HCT116 (cell line): ENCODE data around the gene EEF2KMT. TPM values are rescaled to one million over a fixed set of nuclear protein-coding genes. Genes with fewer than 3 reads are reported as not detected.
"Not testable (repeated sequence)": the region's sequence is repeated elsewhere in the genome, so short reads cannot be mapped to it uniquely, and the experiment has no call there.

Source experiments
- ATAC-seq: fragments of 200-7000 bp; cut with Tn5 transposase; 2 replicates; pipeline ENCODE4 v1.9.1; 2020; ENCODE audit warnings: mild to moderate bottlenecking, moderate library complexity
- BruUV-seq: library from RNA; stranded (reverse); fragments of 400-500 nt; replicated peaks from 2 replicates; lab custom pipeline; 2021; lab: Mats Ljungman, UMichigan
- CTCF ChIA-PET: fragments of 300-600 bp; sonication (Branson Sonifier 250); formaldehyde crosslinking; loops from one replicate; lab custom pipeline; 2021; ENCODE audit warnings: antibody characterized with exemption; lab: Charles Lee
- POLR2A ChIA-PET: fragments of 300-600, 350-600 bp; sonication (Branson Sonifier 250); formaldehyde crosslinking; loops from one replicate; lab custom pipeline; 2021; ENCODE audit warnings: antibody characterized with exemption; lab: Charles Lee
- RAD21 ChIA-PET, 2 experiments: fragments of 300-600 bp; sonication (Branson Sonifier 250); formaldehyde crosslinking; loops; one replicate each; lab custom pipeline; 2023; ENCODE audit warnings: low total read pairs in 2 of 2; ENCODE audit not compliant: uncharacterized antibody in 2 of 2, unreplicated experiment in 2 of 2, low non-redundant PET in 1 of 2; lab: Charles Lee
- DNase-seq: peaks from one replicate; pipeline ENCODE4 v3.0.0-alpha.2; 2010; ENCODE audit warnings: low read depth, low spot score
- H2AFZ ChIP-seq: fragments of 200-600 bp; shearing (Covaris generic), sonication (generic); 2 replicates; pipeline ENCODE4 v1.6.1; 2017; ENCODE audit warnings: low read depth, mixed run types, mixed read lengths, antibody characterized with exemption, low read length; ENCODE audit not compliant: poor library complexity, severe bottlenecking
- H3K27ac ChIP-seq: 2 replicates; pipeline ENCODE4 v1.5.1; 2012; ENCODE audit warnings: low read depth, low read length
- H3K27me3 ChIP-seq: fragments of 200-600 bp; sonication (generic); 2 replicates; pipeline ENCODE4 v1.6.1; 2016; ENCODE audit warnings: mixed run types, low read length, mixed read lengths; ENCODE audit not compliant: insufficient read depth
- H3K36me3 ChIP-seq, 2 experiments: fragments of 200-500 bp in 1 of 2; fragments of 200-600 bp in 1 of 2; sonication (Bioruptor generic) in 1 of 2; sonication (generic) in 1 of 2; 2 replicates each; pipeline versions ENCODE4 v1.5.1 to v1.6.1; 2014 to 2016; ENCODE audit warnings: low read length in 2 of 2, inconsistent platforms in 1 of 2, mixed read lengths in 1 of 2, mixed run types in 1 of 2; ENCODE audit not compliant: insufficient read depth in 2 of 2, control insufficient read depth in 1 of 2
- H3K4me1 ChIP-seq, 2 experiments: fragments of 200-600 bp in 1 of 2; sonication (generic) in 1 of 2; 2 replicates each; pipeline versions ENCODE4 v1.5.1 to v1.6.1; 2012 to 2017; ENCODE audit warnings: low read length in 2 of 2, inconsistent platforms in 1 of 2, mild to moderate bottlenecking in 1 of 2, mixed read lengths in 1 of 2, mixed run types in 1 of 2, moderate library complexity in 1 of 2; ENCODE audit not compliant: insufficient read depth in 2 of 2, control insufficient read depth in 1 of 2
- H3K4me2 ChIP-seq: fragments of 200-600 bp; sonication (generic); 2 replicates; pipeline ENCODE4 v1.6.1; 2017; ENCODE audit warnings: mixed run types, low read length, mixed read lengths
- H3K4me3 ChIP-seq, 2 experiments: fragments of 200-600 bp in 1 of 2; sonication (generic) in 1 of 2; replicated peaks in 1 of 2; 2 replicates each; pipeline ENCODE4 v1.5.1; 2011 to 2016; ENCODE audit warnings: low read length in 2 of 2, control low read depth in 1 of 2, low read depth in 1 of 2, mild to moderate bottlenecking in 1 of 2, mixed read lengths in 1 of 2, mixed run types in 1 of 2
- H3K79me2 ChIP-seq: fragments of 200-600 bp; sonication (generic); 2 replicates; pipeline ENCODE4 v1.6.1; 2017; ENCODE audit warnings: mild to moderate bottlenecking, mixed run types, low read length, moderate library complexity, mixed read lengths; ENCODE audit not compliant: insufficient read depth
- H3K9ac ChIP-seq: fragments of 200-600 bp; sonication (generic); 2 replicates; pipeline ENCODE4 v1.6.1; 2016; ENCODE audit warnings: low read length, mixed read lengths
- H3K9me2 ChIP-seq: fragments of 200-600 bp; sonication (generic), shearing (Covaris generic); 2 replicates; pipeline ENCODE4 v1.6.1; 2017; ENCODE audit warnings: mixed run types, mild to moderate bottlenecking, moderate library complexity; ENCODE audit not compliant: insufficient read depth
- H3K9me3 ChIP-seq, 2 experiments: fragments of 200-500 bp in 1 of 2; fragments of 200-600 bp in 1 of 2; sonication (Bioruptor generic) in 1 of 2; sonication (generic) in 1 of 2; 2 replicates each; pipeline ENCODE4 v1.6.1; 2014 to 2017; ENCODE audit warnings: low read length in 2 of 2, mixed read lengths in 2 of 2, inconsistent platforms in 1 of 2, low read depth in 1 of 2, mild to moderate bottlenecking in 1 of 2, mixed run types in 1 of 2, moderate library complexity in 1 of 2; ENCODE audit not compliant: control insufficient read depth in 1 of 2, insufficient read depth in 1 of 2
- H4K20me1 ChIP-seq: fragments of 200-600 bp; sonication (generic), shearing (Covaris generic); 2 replicates; pipeline ENCODE4 v1.6.1; 2017; ENCODE audit warnings: mixed run types, mild to moderate bottlenecking, moderate library complexity; ENCODE audit not compliant: insufficient read depth
- ELF1 ChIP-seq: IDR thresholded peaks from 2 replicates; pipeline ENCODE4 v1.6.1; 2012; ENCODE audit warnings: low read depth, borderline replicate concordance
- EZH2 ChIP-seq: fragments of 200-600 bp; sonication (generic); IDR thresholded peaks from 2 replicates; pipeline ENCODE4 v1.6.1; 2017; ENCODE audit warnings: antibody characterized with exemption, mixed run types
- EZH2phosphoT487 ChIP-seq: fragments of 200-600 bp; IDR thresholded peaks from 2 replicates; pipeline ENCODE4 v1.6.1; 2018; ENCODE audit warnings: antibody characterized with exemption, borderline replicate concordance
- POLR2AphosphoS5 ChIP-seq: IDR thresholded peaks from 2 replicates; pipeline ENCODE4 v1.6.1; 2011; ENCODE audit warnings: mild to moderate bottlenecking, low read depth, low read length, moderate library complexity
- SIN3A ChIP-seq: IDR thresholded peaks from 2 replicates; pipeline ENCODE4 v1.6.1; 2012; ENCODE audit warnings: low read depth
- SP1 ChIP-seq: IDR thresholded peaks from 2 replicates; pipeline ENCODE4 v1.6.1; 2012; ENCODE audit warnings: low read depth
- TCF7L2 ChIP-seq: IDR thresholded peaks from 2 replicates; pipeline ENCODE4 v1.7.0; 2011; ENCODE audit warnings: borderline replicate concordance, inconsistent platforms; ENCODE audit not compliant: insufficient read depth, insufficient read length; ENCODE audit errors: extremely low read depth
- ZNF274 ChIP-seq: fragments of 200-500 bp; sonication (Bioruptor generic); IDR thresholded peaks from 2 replicates; pipeline ENCODE4 v1.6.1; 2014; ENCODE audit warnings: mild to moderate bottlenecking, low read depth, low read length, inconsistent platforms
- intact Hi-C: fragments of 100-400 bp; cut with micrococcal nuclease; formaldehyde crosslinking; loops from 2 replicates; pipeline ENCODE4 v1.10.0; 2022
- total RNA-seq: library from RNA; stranded (reverse); gene quantifications from one replicate; pipeline ENCODE4 v1.2.1, GENCODE V29; 2021; ENCODE audit not compliant: unreplicated experiment
- TF ChIP-seq, protein P1 (sequence below): IDR thresholded peaks from 2 replicates; pipeline ENCODE4 v1.6.1; 2012; ENCODE audit warnings: low read depth
- TF ChIP-seq, protein P2 (sequence below): IDR thresholded peaks from 2 replicates; pipeline ENCODE4 v1.6.1; 2012
- TF ChIP-seq, protein P3 (sequence below): IDR thresholded peaks from 2 replicates; pipeline ENCODE4 v1.6.1; 2011; ENCODE audit warnings: mild to moderate bottlenecking, low read length, moderate library complexity; ENCODE audit not compliant: insufficient replicate concordance; ENCODE audit errors: extremely low read depth
- TF ChIP-seq, protein P4 (sequence below): IDR thresholded peaks from 2 replicates; pipeline ENCODE4 v1.6.1; 2012

The EEF2KMT gene
- total RNA-seq, 1 experiment from 2014 or later: 25.6 TPM

- CTCF ChIA-PET: no interaction called here
- RAD21 ChIA-PET: no interaction called here
- TF ChIP-seq EZH2 (no peak), SIN3A (no peak), ZNF274 (no peak), POLR2AphosphoS5 (no peak), EZH2phosphoT487 (no peak), ELF1 (no peak), SP1 (no peak), TCF7L2 (no peak)
- TF ChIP-seq, protein P1, sequence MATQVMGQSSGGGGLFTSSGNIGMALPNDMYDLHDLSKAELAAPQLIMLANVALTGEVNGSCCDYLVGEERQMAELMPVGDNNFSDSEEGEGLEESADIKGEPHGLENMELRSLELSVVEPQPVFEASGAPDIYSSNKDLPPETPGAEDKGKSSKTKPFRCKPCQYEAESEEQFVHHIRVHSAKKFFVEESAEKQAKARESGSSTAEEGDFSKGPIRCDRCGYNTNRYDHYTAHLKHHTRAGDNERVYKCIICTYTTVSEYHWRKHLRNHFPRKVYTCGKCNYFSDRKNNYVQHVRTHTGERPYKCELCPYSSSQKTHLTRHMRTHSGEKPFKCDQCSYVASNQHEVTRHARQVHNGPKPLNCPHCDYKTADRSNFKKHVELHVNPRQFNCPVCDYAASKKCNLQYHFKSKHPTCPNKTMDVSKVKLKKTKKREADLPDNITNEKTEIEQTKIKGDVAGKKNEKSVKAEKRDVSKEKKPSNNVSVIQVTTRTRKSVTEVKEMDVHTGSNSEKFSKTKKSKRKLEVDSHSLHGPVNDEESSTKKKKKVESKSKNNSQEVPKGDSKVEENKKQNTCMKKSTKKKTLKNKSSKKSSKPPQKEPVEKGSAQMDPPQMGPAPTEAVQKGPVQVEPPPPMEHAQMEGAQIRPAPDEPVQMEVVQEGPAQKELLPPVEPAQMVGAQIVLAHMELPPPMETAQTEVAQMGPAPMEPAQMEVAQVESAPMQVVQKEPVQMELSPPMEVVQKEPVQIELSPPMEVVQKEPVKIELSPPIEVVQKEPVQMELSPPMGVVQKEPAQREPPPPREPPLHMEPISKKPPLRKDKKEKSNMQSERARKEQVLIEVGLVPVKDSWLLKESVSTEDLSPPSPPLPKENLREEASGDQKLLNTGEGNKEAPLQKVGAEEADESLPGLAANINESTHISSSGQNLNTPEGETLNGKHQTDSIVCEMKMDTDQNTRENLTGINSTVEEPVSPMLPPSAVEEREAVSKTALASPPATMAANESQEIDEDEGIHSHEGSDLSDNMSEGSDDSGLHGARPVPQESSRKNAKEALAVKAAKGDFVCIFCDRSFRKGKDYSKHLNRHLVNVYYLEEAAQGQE: no peak
- TF ChIP-seq, protein P2, sequence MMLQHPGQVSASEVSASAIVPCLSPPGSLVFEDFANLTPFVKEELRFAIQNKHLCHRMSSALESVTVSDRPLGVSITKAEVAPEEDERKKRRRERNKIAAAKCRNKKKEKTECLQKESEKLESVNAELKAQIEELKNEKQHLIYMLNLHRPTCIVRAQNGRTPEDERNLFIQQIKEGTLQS: no peak
- TF ChIP-seq, protein P3, sequence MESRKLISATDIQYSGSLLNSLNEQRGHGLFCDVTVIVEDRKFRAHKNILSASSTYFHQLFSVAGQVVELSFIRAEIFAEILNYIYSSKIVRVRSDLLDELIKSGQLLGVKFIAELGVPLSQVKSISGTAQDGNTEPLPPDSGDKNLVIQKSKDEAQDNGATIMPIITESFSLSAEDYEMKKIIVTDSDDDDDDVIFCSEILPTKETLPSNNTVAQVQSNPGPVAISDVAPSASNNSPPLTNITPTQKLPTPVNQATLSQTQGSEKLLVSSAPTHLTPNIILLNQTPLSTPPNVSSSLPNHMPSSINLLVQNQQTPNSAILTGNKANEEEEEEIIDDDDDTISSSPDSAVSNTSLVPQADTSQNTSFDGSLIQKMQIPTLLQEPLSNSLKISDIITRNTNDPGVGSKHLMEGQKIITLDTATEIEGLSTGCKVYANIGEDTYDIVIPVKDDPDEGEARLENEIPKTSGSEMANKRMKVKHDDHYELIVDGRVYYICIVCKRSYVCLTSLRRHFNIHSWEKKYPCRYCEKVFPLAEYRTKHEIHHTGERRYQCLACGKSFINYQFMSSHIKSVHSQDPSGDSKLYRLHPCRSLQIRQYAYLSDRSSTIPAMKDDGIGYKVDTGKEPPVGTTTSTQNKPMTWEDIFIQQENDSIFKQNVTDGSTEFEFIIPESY: no peak
- TF ChIP-seq, protein P4, sequence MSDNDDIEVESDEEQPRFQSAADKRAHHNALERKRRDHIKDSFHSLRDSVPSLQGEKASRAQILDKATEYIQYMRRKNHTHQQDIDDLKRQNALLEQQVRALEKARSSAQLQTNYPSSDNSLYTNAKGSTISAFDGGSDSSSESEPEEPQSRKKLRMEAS: no peak
- TF ChIP-seq, all 23 proteins: peak for 0
- no TSS peak for BruUV-seq
- DNase-seq: no peak
- Histone ChIP-seq H3K4me1 (no peaks in the 10 kb centered on the region), H3K9me2 (no peaks in the 10 kb centered on the region), H3K9me3 (no peaks in the 10 kb centered on the region), H3K4me2 (no peak overlapping the region), H3K36me3 (no peaks in the 10 kb centered on the region), H2AFZ (no peak overlapping the region), H3K4me3 (no peak overlapping the region), H3K27ac (no peak overlapping the region), H3K79me2 (no peaks in the 10 kb centered on the region), H3K9ac (no peak overlapping the region), H3K27me3 (peaks cover 7% of the 10 kb centered on the region; the same call in 1 of the 2 replicates), H4K20me1 (no peaks in the 10 kb centered on the region)
- intact Hi-C loops: no loop called here
- POLR2A ChIA-PET: no interaction called here
- no peak for ATAC-seq
These were observed 46.4 kb upstream of the EEF2KMT start for GRCh38 chr16:5143761-5144620.

DNA sequence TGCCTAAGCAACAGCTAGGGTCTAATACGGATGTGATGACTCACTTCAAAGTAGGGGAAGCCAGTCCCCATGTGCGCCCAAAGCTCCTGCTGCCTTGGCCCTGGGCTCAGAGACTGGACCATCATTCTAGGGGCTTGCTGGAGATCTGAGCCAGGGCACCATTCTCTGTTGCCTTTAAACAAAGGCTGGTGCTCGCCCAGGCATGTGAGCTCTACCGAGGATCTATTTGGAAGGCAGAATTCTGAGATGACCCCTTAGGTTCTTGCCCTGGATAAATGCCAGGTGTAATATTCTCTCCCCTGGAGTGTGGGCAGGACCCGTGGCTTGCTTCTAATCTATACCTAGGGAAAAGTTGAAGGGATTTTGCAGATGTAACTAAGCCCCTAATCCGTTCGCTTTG, 42.6 kb upstream of the EEF2KMT start:
- H2AFZ ChIP-seq, RAD21 ChIA-PET, CTCF ChIA-PET, H3K4me2 ChIP-seq, H3K9me2 ChIP-seq, H3K27me3 ChIP-seq, H3K36me3 ChIP-seq, POLR2A ChIA-PET, intact Hi-C loops, H3K9ac ChIP-seq, H3K79me2 ChIP-seq, ATAC-seq, DNase-seq, H3K4me3 ChIP-seq, H3K9me3 ChIP-seq, BruUV-seq, H3K4me1 ChIP-seq, H3K27ac ChIP-seq, H4K20me1 ChIP-seq: not testable (repeated sequence)
